DMS79 (cell line): ENCODE data around the gene PSMB9.
A peak's percentile ranks its signal among the peaks of the same experiment; 100 is the strongest.
"Not testable (repeated sequence)": the region's sequence is repeated elsewhere in the genome, so short reads cannot be mapped to it uniquely, and the experiment has no call there.

Experiments used
- DNase-seq: peaks from one replicate; lab custom pipeline; 2025; lab: John Stamatoyannopoulos, UW

The PSMB9 gene

GRCh38 chr6:32860674-32861073 is 6.7 kb downstream of the PSMB9 start:
- no peak for DNase-seq

GRCh38 chr6:32862725-32863124 is 8.7 kb downstream of the PSMB9 start:
- no peak for DNase-seq

GRCh38 chr6:32865724-32866443 is 11.9 kb downstream of the PSMB9 start:
- no peak for DNase-seq

- no peak for DNase-seq
Observed at GRCh38 chr6:32867022-32867477, 13.1 kb downstream of the PSMB9 start.

GRCh38 chr6:32867554-32868256 is 13.7 kb downstream of the PSMB9 start:
- DNase-seq, result no peak

GRCh38 chr6:32868257-32868788 is 14.3 kb downstream of the PSMB9 start:
- DNase-seq, result peak; percentile 23

GRCh38 chr6:32873947-32874346 is 20.0 kb downstream of the PSMB9 start:
- not testable (repeated sequence) for DNase-seq

GRCh38 chr6:32876603-32877002 is 22.6 kb downstream of the PSMB9 start:
- no peak for DNase-seq

GRCh38 chr6:32879691-32880090 is 25.7 kb downstream of the PSMB9 start:
- DNase-seq, result no peak

- not testable (repeated sequence) for DNase-seq
Observed at GRCh38 chr6:32880962-32881361, 27.0 kb downstream of the PSMB9 start.

- no peak for DNase-seq
Observed at GRCh38 chr6:32882879-32883250, 28.9 kb downstream of the PSMB9 start.

GRCh38 chr6:32883789-32884188 is 29.8 kb downstream of the PSMB9 start:
- DNase-seq, result no peak

GRCh38 chr6:32885698-32886286 is 31.8 kb downstream of the PSMB9 start:
- peak; percentile 45 for DNase-seq

- DNase-seq, result no peak
Observed at GRCh38 chr6:32886681-32887383, 32.8 kb downstream of the PSMB9 start.

GRCh38 chr6:32887616-32888015 is 33.6 kb downstream of the PSMB9 start:
- DNase-seq, result no peak

- DNase-seq, result no peak
Observed at GRCh38 chr6:32888576-32888975, 34.6 kb downstream of the PSMB9 start.

GRCh38 chr6:32889533-32889932 is 35.5 kb downstream of the PSMB9 start:
- DNase-seq, result no peak

- no peak for DNase-seq
Observed at GRCh38 chr6:32890831-32891230, 36.8 kb downstream of the PSMB9 start.

GRCh38 chr6:32894085-32895005 is 40.4 kb downstream of the PSMB9 start:
- DNase-seq, result peak; percentile 96

- no peak for DNase-seq
Observed at GRCh38 chr6:32895006-32895345, 41.0 kb downstream of the PSMB9 start.

GRCh38 chr6:32903952-32904351 is 50.0 kb downstream of the PSMB9 start:
- DNase-seq, result no peak
